HG03460 (cell line): Measurements from ENCODE around the gene CACNA1S.

Experiments used
- ATAC-seq: cut with Tn5 transposase; IDR thresholded peaks from one replicate; pipeline ENCODE4 v1.9.1; 2021; ENCODE audit not compliant: unreplicated experiment

Gene CACNA1S

DNA sequence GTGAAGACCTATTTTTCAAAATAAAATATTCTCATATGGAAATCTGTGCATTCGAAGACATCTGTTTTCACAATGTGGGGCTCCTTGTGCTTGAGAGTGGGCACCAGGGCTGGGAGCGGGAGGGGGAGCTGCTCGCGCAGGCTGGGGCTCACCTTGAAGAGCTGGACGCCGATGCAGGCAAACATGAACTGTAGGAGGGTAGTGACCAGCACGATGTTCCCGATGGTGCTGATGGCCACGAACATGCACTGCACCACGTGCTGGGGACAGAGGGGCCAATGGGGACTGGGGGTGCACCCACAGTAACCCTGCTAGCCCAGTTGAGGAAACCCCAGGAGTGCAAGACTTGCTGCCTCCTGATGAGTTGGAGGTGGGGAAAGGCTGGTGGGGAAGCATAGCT lies 46.5 kb downstream of the CACNA1S start:
- ATAC-seq, result no peak

GRCh38 chr1:201064806-201065205 lies 47.4 kb downstream of the CACNA1S start:
- no peak for ATAC-seq

- no peak for ATAC-seq
Measured at GRCh38 chr1:201063145-201063544, 49.1 kb downstream of the CACNA1S start.

DNA sequence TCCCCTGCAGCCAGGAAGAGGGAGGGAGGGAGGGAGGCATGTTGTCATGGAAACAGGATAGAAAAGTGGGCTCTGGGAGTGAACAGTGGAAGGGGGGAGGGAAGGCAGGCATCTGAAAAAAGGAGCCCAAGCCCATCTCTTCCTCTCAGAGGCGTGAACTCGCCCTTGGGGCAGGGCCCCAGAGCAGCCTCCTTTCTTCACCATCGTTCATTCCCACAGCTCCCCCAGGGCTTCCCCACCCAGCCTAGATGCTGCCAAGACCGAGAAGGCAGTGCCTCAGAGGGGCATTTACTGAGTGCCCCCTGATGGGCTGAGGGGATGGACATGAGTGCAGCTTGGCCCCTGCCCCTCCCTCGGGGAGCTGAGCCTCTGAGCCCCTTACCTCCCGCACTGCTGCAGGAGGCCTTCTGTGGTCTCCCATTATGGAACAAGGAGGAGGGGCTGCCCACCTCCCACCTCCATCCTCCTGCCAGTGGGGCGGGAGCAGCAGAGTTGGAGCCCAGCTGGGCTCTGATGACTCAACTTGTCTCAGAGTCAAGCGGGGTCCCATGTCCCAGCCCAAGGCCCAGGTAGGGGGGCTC lies 49.6 kb downstream of the CACNA1S start:
- no peak for ATAC-seq

DNA sequence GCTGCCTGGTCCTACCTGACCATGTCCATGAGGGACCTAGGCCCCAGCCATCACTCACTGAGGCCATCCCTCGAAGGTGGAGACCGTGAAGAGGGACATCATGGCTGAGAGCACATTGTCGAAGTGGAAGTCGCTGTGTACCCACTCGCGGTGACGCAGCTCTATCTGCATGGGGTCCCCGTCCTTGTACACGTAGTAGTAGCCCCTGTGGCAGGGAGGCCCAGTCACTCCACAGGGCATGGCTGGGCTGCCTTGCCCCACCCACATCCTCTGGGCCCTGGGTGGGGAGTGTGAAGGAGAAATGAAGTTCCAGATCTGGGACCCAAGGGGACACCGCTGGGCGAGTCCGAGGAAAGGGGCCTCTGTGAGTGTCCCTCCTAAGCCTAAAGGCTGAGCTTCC lies 50.3 kb downstream of the CACNA1S start:
- no peak for ATAC-seq

GRCh38 chr1:201061049-201061448 lies 51.2 kb downstream of the CACNA1S start:
- no peak for ATAC-seq

- no peak for ATAC-seq
Measured at GRCh38 chr1:201060586-201060985, 51.6 kb downstream of the CACNA1S start.

GRCh38 chr1:201059871-201060555 lies 52.2 kb downstream of the CACNA1S start:
- ATAC-seq, result no peak

GRCh38 chr1:201059401-201059800 lies 52.8 kb downstream of the CACNA1S start:
- no peak for ATAC-seq

DNA sequence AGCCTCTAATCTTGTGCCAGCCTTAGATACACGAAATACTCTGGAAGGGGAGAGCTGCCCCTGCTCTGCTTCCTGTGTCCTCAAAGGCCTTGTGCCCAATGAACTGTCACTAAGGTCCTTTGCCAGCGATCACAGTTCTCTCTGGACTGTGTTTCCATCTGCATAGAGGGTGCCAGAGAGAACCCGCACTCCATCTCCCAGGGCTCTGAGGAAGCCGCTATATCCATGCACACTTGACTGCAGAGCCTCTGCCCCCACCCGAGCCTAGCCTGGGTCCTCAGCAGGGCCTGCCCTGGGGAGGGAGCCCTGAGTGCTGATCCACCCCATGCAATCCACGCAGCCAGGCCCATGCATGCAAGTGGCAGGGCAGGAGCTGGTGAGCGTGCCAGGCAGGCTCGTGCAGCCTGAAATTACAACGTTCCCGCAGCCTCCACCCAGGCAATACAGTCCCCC lies 58.1 kb downstream of the CACNA1S start:
- no peak for ATAC-seq

- no peak for ATAC-seq
Measured at GRCh38 chr1:201053155-201053860, 58.9 kb downstream of the CACNA1S start.

GRCh38 chr1:201051399-201051798 lies 60.8 kb downstream of the CACNA1S start:
- ATAC-seq, result no peak

GRCh38 chr1:201050515-201051277 lies 61.5 kb downstream of the CACNA1S start:
- ATAC-seq, result no peak

- no peak for ATAC-seq
Measured at GRCh38 chr1:201049248-201049831, 62.9 kb downstream of the CACNA1S start.

- no peak for ATAC-seq
Measured at GRCh38 chr1:201048521-201048920, 63.7 kb downstream of the CACNA1S start.

- no peak for ATAC-seq
Measured at GRCh38 chr1:201044119-201044518, 68.1 kb downstream of the CACNA1S start.

DNA sequence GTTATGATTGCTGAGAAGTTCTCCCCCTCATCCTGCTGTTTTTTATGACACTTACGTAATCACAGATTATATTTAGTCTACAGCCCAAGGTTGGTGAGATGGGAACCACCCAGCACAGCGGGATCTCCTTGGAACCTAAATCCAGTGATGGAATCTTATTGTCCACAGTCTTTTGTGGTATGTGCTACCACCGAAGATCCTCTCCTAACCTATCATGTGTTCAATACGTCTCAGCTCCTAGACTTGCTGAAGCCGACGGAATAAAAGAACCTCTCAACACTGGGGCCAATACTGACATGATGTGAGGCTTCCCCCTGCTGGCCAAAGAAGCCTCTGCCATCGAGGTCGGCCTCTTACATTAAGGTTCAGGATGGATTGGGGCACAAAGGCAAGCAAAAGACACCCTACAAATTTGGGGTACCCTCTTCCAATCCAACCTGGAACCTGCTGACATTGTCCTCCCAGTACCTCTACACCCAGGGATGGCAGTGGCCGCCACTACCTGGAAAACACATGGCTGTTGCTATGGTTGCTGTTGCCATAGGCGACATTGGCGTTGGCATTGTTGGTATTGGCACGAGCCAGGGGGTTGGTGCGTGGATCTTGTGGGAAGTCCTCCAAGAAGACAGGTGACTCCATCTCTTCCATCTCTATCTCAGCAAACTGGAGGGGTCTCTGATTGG lies 69.3 kb downstream of the CACNA1S start:
- ATAC-seq, result peak; percentile 59

DNA sequence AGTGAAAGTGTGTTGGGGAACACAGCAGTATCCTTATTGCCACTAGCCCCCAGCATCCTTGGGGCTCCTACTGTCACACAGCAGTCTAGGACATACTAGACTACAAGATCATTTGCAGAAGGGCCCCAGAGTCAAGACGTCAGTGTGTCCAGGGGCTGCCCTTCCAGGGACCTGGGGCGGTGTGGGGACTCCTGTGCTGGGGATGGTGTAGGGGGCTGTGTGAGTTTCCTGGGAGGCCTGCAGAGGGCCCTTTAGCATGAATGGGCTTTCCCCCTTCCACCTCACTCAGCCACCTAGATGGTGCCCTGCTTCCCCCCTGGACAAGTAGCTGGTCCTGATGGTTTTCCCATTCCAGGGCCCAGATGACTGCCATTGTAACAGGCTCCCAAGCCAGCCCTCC lies 71.2 kb downstream of the CACNA1S start:
- no peak for ATAC-seq

GRCh38 chr1:201039876-201040275 lies 72.3 kb downstream of the CACNA1S start:
- ATAC-seq, result no peak

DNA sequence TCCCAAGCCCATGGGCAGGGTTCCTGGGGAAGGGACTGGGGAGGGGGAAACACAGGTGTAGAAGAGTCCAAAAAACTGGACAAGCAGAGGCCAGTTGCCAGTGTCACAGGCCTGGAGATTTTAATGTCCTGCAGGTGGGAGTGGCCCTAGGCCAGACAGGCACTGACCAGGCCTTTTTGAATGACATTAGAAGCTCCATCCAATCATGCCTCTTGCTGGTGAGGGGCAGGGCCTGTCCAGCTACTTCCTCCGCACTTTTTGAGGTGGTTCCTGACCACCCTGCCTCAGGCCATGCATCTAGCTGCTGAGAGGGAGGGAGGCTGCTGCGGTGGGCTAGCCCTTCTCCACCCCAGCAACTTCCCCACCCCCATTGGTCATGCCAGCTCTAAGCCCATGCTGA lies 72.8 kb downstream of the CACNA1S start:
- no peak for ATAC-seq
